Lower leg skin (tissue), 4 donors: ENCODE data around the gene RASAL1. TPM values are rescaled to one million over a fixed set of nuclear protein-coding genes. Genes with fewer than 3 reads are reported as not detected.

Source experiments
- DNase-seq, 2 donors: peaks; one replicate each; pipeline ENCODE4 v3.0.0-alpha.2; 2019; ENCODE audit warnings: low spot score in 2 of 2
- H3K4me3 ChIP-seq: fragments of 200-600 bp; sonication (generic); 2 replicates; pipeline ENCODE4 v1.5.1; 2017; ENCODE audit warnings: mild to moderate bottlenecking, low read depth; ENCODE audit not compliant: poor library complexity, severe bottlenecking
- CTCF ChIP-seq, 3 donors: fragments of 450-650 bp; IDR thresholded peaks; one replicate each; pipeline ENCODE4 v1.5.1; 2016; ENCODE audit warnings: antibody characterized with exemption in 3 of 3, mild to moderate bottlenecking in 3 of 3, moderate library complexity in 2 of 3
- POLR2A ChIP-seq, 2 donors: fragments of 450-650 bp; IDR thresholded peaks; one replicate each; pipeline ENCODE4 v1.6.1; 2016 to 2017; ENCODE audit warnings: antibody characterized with exemption in 2 of 2, mild to moderate bottlenecking in 1 of 2, moderate library complexity in 1 of 2
- WGBS, 2 donors: methylation state at CpG; one replicate each; pipeline ENCODE4 v1.1.5; 2018; 5-methylcytosine and 5-hydroxymethylcytosine counted together
- intact Hi-C: fragments of 100-400 bp; cut with DNase I; formaldehyde crosslinking; loops from one replicate; pipeline ENCODE4 v1.15.0; 2023; ENCODE audit warnings: low total_unique reads
- total RNA-seq, 4 donors: library from RNA; depleted of rRNA; stranded (reverse); fragments of >200 nt; gene quantifications; one replicate each; pipeline ENCODE4 v1.1.0, GENCODE V29; 2016

RASAL1 gene
- total RNA-seq, 4 donors from 2014 or later = 39.3 to 59.3 (median 50.9) TPM

- DNase-seq = no peak
- WGBS, 2 donors = 72 to 73% methylated on average over 9 of the region's 9 CpGs
- intact Hi-C loops = no loop called here
- no peak for TF ChIP-seq CTCF (IDR thresholded peaks at IDR 0.05)
- no peak for TF ChIP-seq POLR2A (IDR thresholded peaks at IDR 0.05)
- H3K4me3 ChIP-seq = no peak overlapping the region
These were observed 71.9 kb downstream of the RASAL1 start for GRCh38 chr12:113063396-113064350.

DNA sequence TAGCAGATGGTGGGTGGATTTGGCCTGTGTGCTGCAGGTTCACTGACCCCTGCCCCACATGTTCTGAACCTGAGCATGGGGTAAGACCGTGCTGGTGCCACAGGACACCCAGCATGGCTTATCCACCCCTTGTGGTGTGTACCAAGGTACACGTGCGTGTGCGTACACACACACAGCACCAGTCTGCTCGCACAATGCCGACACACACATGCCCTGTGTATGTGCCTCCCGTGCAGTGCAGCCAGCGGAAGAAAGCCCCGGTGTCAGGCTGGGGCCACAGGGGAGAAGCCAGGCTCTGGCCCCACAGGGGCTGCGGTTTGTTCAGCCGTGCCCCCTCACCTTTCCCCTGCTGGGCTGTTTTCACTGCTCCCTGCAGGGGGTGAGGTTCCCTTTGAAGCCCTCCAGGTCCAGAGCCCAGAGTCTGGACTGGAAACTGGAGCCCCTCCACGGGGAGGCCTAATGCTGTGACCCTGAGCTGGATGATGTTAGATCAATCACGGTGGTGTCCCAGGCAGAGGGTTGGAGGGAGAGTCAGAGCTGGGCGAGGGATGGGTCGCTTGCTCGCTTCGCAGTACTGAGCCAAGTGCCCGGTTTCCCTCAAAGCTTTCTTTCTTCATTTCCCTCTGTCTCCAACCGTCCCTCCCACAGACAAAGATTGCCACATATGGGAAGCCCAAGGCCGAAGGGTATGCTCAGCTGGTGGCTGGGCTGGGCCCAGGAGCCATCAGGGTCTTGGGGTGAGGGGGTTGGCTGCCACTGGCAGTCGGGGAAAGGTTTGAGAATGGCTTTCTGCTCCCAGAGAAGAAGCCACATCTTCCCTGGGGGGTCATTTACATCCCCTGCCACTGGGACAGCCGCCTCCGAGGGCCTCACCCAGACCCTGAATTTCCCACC, 72.8 kb downstream of the RASAL1 start:
- no peak for DNase-seq
- H3K4me3 ChIP-seq = no peak overlapping the region
- no peak for TF ChIP-seq POLR2A (IDR thresholded peaks at IDR 0.05)
- TF ChIP-seq CTCF (IDR thresholded peaks at IDR 0.05) = no peak
- 65% methylated on average over 23 of the region's 23 CpGs for WGBS, 2 donors
- intact Hi-C loops = no loop called here

DNA sequence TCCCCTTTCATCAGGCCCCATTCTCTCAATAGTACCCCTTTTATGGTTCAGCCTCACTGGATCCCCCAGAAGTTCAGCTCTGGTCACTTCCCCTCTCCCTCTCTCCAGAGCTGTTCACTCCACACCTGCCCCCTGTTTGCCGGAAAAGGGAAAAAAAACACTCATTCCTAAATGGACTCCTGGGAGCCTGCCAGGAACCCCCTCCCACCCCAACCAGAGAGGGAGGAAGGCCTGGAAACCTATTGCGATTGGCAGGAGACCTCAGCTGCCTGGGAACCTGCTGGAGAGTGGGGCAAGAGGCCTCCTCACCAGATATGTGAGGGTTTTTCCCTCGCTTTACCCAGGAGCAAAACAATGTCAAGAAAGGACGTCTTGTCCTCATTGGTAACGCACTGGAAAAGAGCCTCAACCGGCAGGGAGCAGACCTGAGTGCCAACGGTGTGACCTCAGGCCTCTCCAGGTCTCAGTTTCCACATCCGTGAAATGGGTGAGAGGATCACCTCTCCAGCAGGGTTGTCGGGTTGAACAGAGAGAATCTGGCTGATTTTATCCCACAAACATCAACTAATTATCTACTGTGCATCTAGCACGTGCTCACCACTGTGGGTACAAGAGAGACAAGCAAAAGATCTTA, 74.4 kb downstream of the RASAL1 start:
- DNase-seq = no peak
- intact Hi-C loops = no loop called here
- TF ChIP-seq POLR2A (IDR thresholded peaks at IDR 0.05) (no peak), CTCF (IDR thresholded peaks at IDR 0.05) (no peak)
- 60 to 69% methylated on average over 10 of the region's 10 CpGs for WGBS, 2 donors
- no peak overlapping the region for H3K4me3 ChIP-seq

DNA sequence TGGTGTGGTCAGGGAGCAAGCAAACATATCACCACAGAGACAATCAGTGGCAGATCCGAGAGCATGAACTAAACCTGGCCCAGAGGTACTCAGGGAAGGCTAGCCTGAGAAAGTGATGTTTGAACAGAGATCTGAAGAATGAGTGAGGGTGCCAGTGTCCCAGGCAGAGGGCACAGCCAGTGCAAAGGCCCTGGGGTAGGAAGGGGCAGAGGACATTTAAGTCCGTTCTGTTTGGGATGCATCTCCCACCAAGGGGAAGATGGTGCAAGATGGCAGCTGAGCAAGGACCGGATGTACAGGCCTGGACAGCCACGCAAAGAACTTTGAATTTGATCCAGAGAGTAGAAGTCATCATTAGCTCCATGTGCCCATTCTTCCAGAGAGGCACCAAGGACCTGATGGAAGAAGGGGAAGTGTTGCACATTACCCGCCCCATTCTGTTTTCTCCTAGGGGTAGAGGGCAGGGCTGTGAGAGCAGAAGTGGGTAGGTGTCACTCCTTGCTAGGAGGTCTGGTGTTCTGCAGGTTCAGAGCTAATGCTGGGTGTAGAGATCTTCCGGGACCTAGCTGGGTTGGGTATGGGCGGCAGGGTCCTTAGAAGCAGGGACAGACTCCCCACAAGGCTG, 75.1 kb downstream of the RASAL1 start:
- no peak overlapping the region for H3K4me3 ChIP-seq
- intact Hi-C loops = no loop called here
- WGBS, 2 donors = 75 to 89% methylated on average over 7 of the region's 7 CpGs
- TF ChIP-seq CTCF (IDR thresholded peaks at IDR 0.05) (no peak), POLR2A (IDR thresholded peaks at IDR 0.05) (no peak)
- no peak for DNase-seq

DNA sequence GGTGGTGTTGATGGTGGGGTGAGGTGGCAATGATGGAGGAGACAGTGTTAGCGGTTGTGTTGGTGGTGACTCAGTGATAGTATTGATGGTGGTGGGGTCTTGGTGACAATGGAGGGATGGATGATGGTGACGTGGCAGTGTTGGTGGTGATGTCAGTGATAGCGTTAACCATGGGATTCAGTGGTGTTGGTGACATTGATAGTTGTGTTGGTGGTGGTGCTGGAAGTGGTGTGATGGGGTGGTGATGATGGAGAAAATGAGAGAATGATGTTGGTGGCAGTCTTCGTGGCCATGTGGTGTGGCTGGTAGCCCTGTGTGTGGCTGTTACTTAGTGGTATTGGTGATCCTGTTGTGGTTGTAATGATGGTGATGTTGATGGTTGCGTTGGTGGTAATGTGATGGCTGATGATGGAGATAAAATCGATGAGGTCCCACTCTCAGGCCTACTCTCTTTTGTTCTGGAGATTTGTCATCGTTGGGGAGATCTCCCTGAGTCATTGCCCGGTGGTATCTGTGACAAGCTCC, 76.4 kb downstream of the RASAL1 start:
- no peak for TF ChIP-seq CTCF (IDR thresholded peaks at IDR 0.05)
- no peak for TF ChIP-seq POLR2A (IDR thresholded peaks at IDR 0.05)
- no peak for DNase-seq
- intact Hi-C loops = no loop called here
- 88 to 91% methylated on average over 8 of the region's 8 CpGs for WGBS, 2 donors
- no peak overlapping the region for H3K4me3 ChIP-seq
